Measurements from ENCODE around the gene MAPRE2.

Gene MAPRE2

GRCh38 chr18:35067454-35067853 lies 26.2 kb downstream of the MAPRE2 start:
- Histone ChIP-seq H3K36me3 (replicated peaks in 1 of 2; ENCODE audit: control insufficient read depth in 2 of 2, insufficient read depth in 2 of 2, low read length in 2 of 2) (peaks cover 2 to 16% of the 10 kb centered on the region in 2 donors), H3K4me3 (ENCODE audit: low read length in 2 of 2) (no peak overlapping the region), H3K9me3 (replicated peaks in 1 of 2; ENCODE audit: control insufficient read depth in 2 of 2, insufficient read depth in 1 of 2, low read depth in 1 of 2, low read length in 2 of 2) (no peaks in the 10 kb centered on the region), H4K91ac (ENCODE audit: low read depth, low read length, poor library complexity) (no peak overlapping the region), H3K27ac (replicated peaks; ENCODE audit: low read length) (no peak overlapping the region), H2BK12ac (ENCODE audit: low read length) (no peak overlapping the region), H3K27me3 (ENCODE audit: control insufficient read depth in 3 of 3, insufficient read depth in 3 of 3, low read depth in 1 of 3, low read length in 3 of 3) (no peaks in the 10 kb centered on the region), H2AFZ (ENCODE audit: low read length) (no peak overlapping the region), H3K23ac (ENCODE audit: low read depth, low read length, poor library complexity) (no peak overlapping the region), H3K79me1 (ENCODE audit: low read depth, low read length) (peaks cover 2% of the 10 kb centered on the region), H3K4me1 (ENCODE audit: control insufficient read depth in 2 of 2, insufficient read depth in 1 of 2, low read depth in 1 of 2, low read length in 2 of 2) (peaks cover 0 to under 1% of the 10 kb centered on the region in 2 donors), H2AK5ac (ENCODE audit: low read depth, low read length) (no peak overlapping the region), H2BK120ac (ENCODE audit: low read depth, low read length) (no peak overlapping the region), H4K8ac (ENCODE audit: low read depth, low read length) (no peak overlapping the region), H2BK5ac (ENCODE audit: low read length) (no peak overlapping the region), H3K14ac (ENCODE audit: low read length) (no peak overlapping the region), H2BK15ac (ENCODE audit: low read length) (no peak overlapping the region), H3K4ac (ENCODE audit: low read length) (no peak overlapping the region), H3K9ac (ENCODE audit: low read depth, low read length, poor library complexity) (no peak overlapping the region), H3K18ac (ENCODE audit: low read length) (no peak overlapping the region), H3K4me2 (ENCODE audit: insufficient read depth, low read length, poor library complexity, severe bottlenecking) (no peak overlapping the region)
- no CpG with 5 or more reads among the region's 4 CpGs for WGBS, 2 donors (ENCODE audit: extremely low coverage in 2 of 2, insufficient read length in 2 of 2, insufficient replicate concordance in 1 of 2)
- DNase-seq (ENCODE audit: low spot score) = no peak

- Histone ChIP-seq H3K4ac (ENCODE audit: low read length) (no peak overlapping the region), H2BK120ac (ENCODE audit: low read depth, low read length) (no peak overlapping the region), H4K8ac (ENCODE audit: low read depth, low read length) (no peak overlapping the region), H2AFZ (ENCODE audit: low read length) (no peak overlapping the region), H2BK5ac (ENCODE audit: low read length) (no peak overlapping the region), H3K18ac (ENCODE audit: low read length) (no peak overlapping the region), H3K27ac (replicated peaks; ENCODE audit: low read length) (no peak overlapping the region), H2BK15ac (ENCODE audit: low read length) (no peak overlapping the region), H3K79me1 (ENCODE audit: low read depth, low read length) (no peaks in the 10 kb centered on the region), H3K4me1 (ENCODE audit: control insufficient read depth in 2 of 2, insufficient read depth in 1 of 2, low read depth in 1 of 2, low read length in 2 of 2) (peaks cover 0 to 2% of the 10 kb centered on the region in 2 donors), H4K91ac (ENCODE audit: low read depth, low read length, poor library complexity) (no peak overlapping the region), H2BK12ac (ENCODE audit: low read length) (no peak overlapping the region), H3K9ac (ENCODE audit: low read depth, low read length, poor library complexity) (no peak overlapping the region), H3K36me3 (replicated peaks in 1 of 2; ENCODE audit: control insufficient read depth in 2 of 2, insufficient read depth in 2 of 2, low read length in 2 of 2) (peaks cover 2 to 16% of the 10 kb centered on the region in 2 donors), H3K23ac (ENCODE audit: low read depth, low read length, poor library complexity) (no peak overlapping the region), H3K4me3 (ENCODE audit: low read length in 2 of 2) (no peak overlapping the region), H3K4me2 (ENCODE audit: insufficient read depth, low read length, poor library complexity, severe bottlenecking) (no peak overlapping the region), H3K14ac (ENCODE audit: low read length) (no peak overlapping the region), H3K27me3 (ENCODE audit: control insufficient read depth in 3 of 3, insufficient read depth in 3 of 3, low read depth in 1 of 3, low read length in 3 of 3) (no peaks in the 10 kb centered on the region), H2AK5ac (ENCODE audit: low read depth, low read length) (no peak overlapping the region), H3K9me3 (replicated peaks in 1 of 2; ENCODE audit: control insufficient read depth in 2 of 2, insufficient read depth in 1 of 2, low read depth in 1 of 2, low read length in 2 of 2) (no peaks in the 10 kb centered on the region)
- DNase-seq (ENCODE audit: low spot score) = no peak
- WGBS, 2 donors (ENCODE audit: extremely low coverage in 2 of 2, insufficient read length in 2 of 2, insufficient replicate concordance in 1 of 2) = no CpG with 5 or more reads among the region's 3 CpGs
Measured at GRCh38 chr18:35071819-35072247, 30.6 kb downstream of the MAPRE2 start.

DNA sequence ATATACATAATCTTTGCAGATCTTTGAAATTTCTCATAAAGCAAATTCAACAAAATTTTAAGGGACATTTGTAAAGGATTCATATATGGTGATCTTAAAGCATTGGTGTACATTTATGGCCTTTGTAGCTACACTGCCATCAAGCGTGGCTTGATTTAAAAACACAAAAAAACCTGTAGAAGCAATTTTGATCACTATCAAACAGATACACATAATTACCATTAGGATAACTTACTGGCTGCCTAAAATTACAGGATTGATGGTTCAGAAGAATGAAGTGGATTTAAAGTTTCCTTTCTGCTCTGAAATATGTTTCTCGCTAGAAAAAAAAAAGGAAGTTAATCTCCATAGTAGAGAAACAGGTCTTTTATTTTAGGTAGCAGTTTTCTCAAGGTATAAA lies 31.4 kb downstream of the MAPRE2 start:
- Histone ChIP-seq H2BK15ac (ENCODE audit: low read length) (no peak overlapping the region), H2AK5ac (ENCODE audit: low read depth, low read length) (no peak overlapping the region), H2BK12ac (ENCODE audit: low read length) (no peak overlapping the region), H3K9me3 (replicated peaks in 1 of 2; ENCODE audit: control insufficient read depth in 2 of 2, insufficient read depth in 1 of 2, low read depth in 1 of 2, low read length in 2 of 2) (no peaks in the 10 kb centered on the region), H4K8ac (ENCODE audit: low read depth, low read length) (no peak overlapping the region), H3K4me1 (ENCODE audit: control insufficient read depth in 2 of 2, insufficient read depth in 1 of 2, low read depth in 1 of 2, low read length in 2 of 2) (peaks cover 0 to 2% of the 10 kb centered on the region in 2 donors), H3K23ac (ENCODE audit: low read depth, low read length, poor library complexity) (no peak overlapping the region), H3K36me3 (replicated peaks in 1 of 2; ENCODE audit: control insufficient read depth in 2 of 2, insufficient read depth in 2 of 2, low read length in 2 of 2) (peaks cover 2 to 16% of the 10 kb centered on the region in 2 donors), H3K18ac (ENCODE audit: low read length) (no peak overlapping the region), H3K9ac (ENCODE audit: low read depth, low read length, poor library complexity) (no peak overlapping the region), H3K27me3 (ENCODE audit: control insufficient read depth in 3 of 3, insufficient read depth in 3 of 3, low read depth in 1 of 3, low read length in 3 of 3) (no peaks in the 10 kb centered on the region), H3K4ac (ENCODE audit: low read length) (no peak overlapping the region), H3K27ac (replicated peaks; ENCODE audit: low read length) (no peak overlapping the region), H2BK5ac (ENCODE audit: low read length) (no peak overlapping the region), H2AFZ (ENCODE audit: low read length) (no peak overlapping the region), H3K14ac (ENCODE audit: low read length) (no peak overlapping the region), H3K79me1 (ENCODE audit: low read depth, low read length) (no peaks in the 10 kb centered on the region), H3K4me3 (ENCODE audit: low read length in 2 of 2) (no peak overlapping the region), H4K91ac (ENCODE audit: low read depth, low read length, poor library complexity) (no peak overlapping the region), H2BK120ac (ENCODE audit: low read depth, low read length) (no peak overlapping the region), H3K4me2 (ENCODE audit: insufficient read depth, low read length, poor library complexity, severe bottlenecking) (no peak overlapping the region)
- WGBS, 2 donors (ENCODE audit: extremely low coverage in 2 of 2, insufficient read length in 2 of 2, insufficient replicate concordance in 1 of 2) = no CpG with 5 or more reads among the region's 2 CpGs
- no peak for DNase-seq (ENCODE audit: low spot score)

- no peak overlapping the region for H3K18ac ChIP-seq (ENCODE audit: low read length)
- H4K91ac ChIP-seq (ENCODE audit: low read depth, low read length, poor library complexity) = no peak overlapping the region
- H2BK15ac ChIP-seq (ENCODE audit: low read length) = no peak overlapping the region
- H3K4me3 ChIP-seq (ENCODE audit: low read length in 2 of 2) = no peak overlapping the region
- no peak overlapping the region for H3K14ac ChIP-seq (ENCODE audit: low read length)
- H2AK5ac ChIP-seq (ENCODE audit: low read depth, low read length) = no peak overlapping the region
- H2BK5ac ChIP-seq (ENCODE audit: low read length) = no peak overlapping the region
- no CpG with 5 or more reads among the region's 3 CpGs for WGBS, 2 donors (ENCODE audit: extremely low coverage in 2 of 2, insufficient read length in 2 of 2, insufficient replicate concordance in 1 of 2)
- no peak overlapping the region for H2AFZ ChIP-seq (ENCODE audit: low read length)
- H2BK12ac ChIP-seq (ENCODE audit: low read length) = no peak overlapping the region
- H3K27ac ChIP-seq (replicated peaks; ENCODE audit: low read length) = no peak overlapping the region
- no peak overlapping the region for H3K4ac ChIP-seq (ENCODE audit: low read length)
- H3K36me3 ChIP-seq (replicated peaks in 1 of 2; ENCODE audit: control insufficient read depth in 2 of 2, insufficient read depth in 2 of 2, low read length in 2 of 2) = peaks cover 2 to 16% of the 10 kb centered on the region in 2 donors
- no peaks in the 10 kb centered on the region for H3K9me3 ChIP-seq (replicated peaks in 1 of 2; ENCODE audit: control insufficient read depth in 2 of 2, insufficient read depth in 1 of 2, low read depth in 1 of 2, low read length in 2 of 2)
- no peaks in the 10 kb centered on the region for H3K27me3 ChIP-seq (ENCODE audit: control insufficient read depth in 3 of 3, insufficient read depth in 3 of 3, low read depth in 1 of 3, low read length in 3 of 3)
- H3K4me1 ChIP-seq (ENCODE audit: control insufficient read depth in 2 of 2, insufficient read depth in 1 of 2, low read depth in 1 of 2, low read length in 2 of 2) = peaks cover 0 to 2% of the 10 kb centered on the region in 2 donors
- DNase-seq (ENCODE audit: low spot score) = no peak
- H3K4me2 ChIP-seq (ENCODE audit: insufficient read depth, low read length, poor library complexity, severe bottlenecking) = no peak overlapping the region
- no peak overlapping the region for H2BK120ac ChIP-seq (ENCODE audit: low read depth, low read length)
- no peak overlapping the region for H3K23ac ChIP-seq (ENCODE audit: low read depth, low read length, poor library complexity)
- no peak overlapping the region for H3K9ac ChIP-seq (ENCODE audit: low read depth, low read length, poor library complexity)
- no peaks in the 10 kb centered on the region for H3K79me1 ChIP-seq (ENCODE audit: low read depth, low read length)
- no peak overlapping the region for H4K8ac ChIP-seq (ENCODE audit: low read depth, low read length)
Measured at GRCh38 chr18:35073186-35074105, 32.2 kb downstream of the MAPRE2 start.
